Measurements from ENCODE around the gene UBXN1.

Gene UBXN1

GRCh38 chr11:62664405-62665074 lies 14.3 kb downstream of the UBXN1 start:
- TF ChIP-seq ZFX (IDR thresholded peaks at IDR 0.05; ENCODE audit: borderline replicate concordance) (no peak), CTCF (IDR thresholded peaks at IDR 0.05) (no peak)
- peak overlapping the region; percentile 95 for H3K27ac ChIP-seq

GRCh38 chr11:62656796-62657429 lies 22.0 kb downstream of the UBXN1 start:
- no peak for TF ChIP-seq ZFX (IDR thresholded peaks at IDR 0.05; ENCODE audit: borderline replicate concordance)
- TF ChIP-seq CTCF (IDR thresholded peaks at IDR 0.05): no peak
- no peak overlapping the region for H3K27ac ChIP-seq

GRCh38 chr11:62654297-62654696 lies 24.6 kb downstream of the UBXN1 start:
- TF ChIP-seq CTCF (IDR thresholded peaks at IDR 0.05) (no peak), ZFX (IDR thresholded peaks at IDR 0.05; ENCODE audit: borderline replicate concordance) (no peak)
- H3K27ac ChIP-seq: peak overlapping the region; percentile 94

GRCh38 chr11:62652161-62653006 lies 26.5 kb downstream of the UBXN1 start:
- TF ChIP-seq ZFX (IDR thresholded peaks at IDR 0.05; ENCODE audit: borderline replicate concordance) (no peak), CTCF (IDR thresholded peaks at IDR 0.05) (no peak)
- H3K27ac ChIP-seq: peak overlapping the region; percentile 94

- 0 out of 2 replicates have a peak overlapping the region, but pooled peaks have one; percentile 18 for H3K27ac ChIP-seq
These were observed 28.6 kb downstream of the UBXN1 start for GRCh38 chr11:62650283-62650682.

- H3K27ac ChIP-seq: no peak overlapping the region
- TF ChIP-seq CTCF (IDR thresholded peaks at IDR 0.05): no peak
- no peak for TF ChIP-seq ZFX (IDR thresholded peaks at IDR 0.05; ENCODE audit: borderline replicate concordance)
These were observed 29.4 kb downstream of the UBXN1 start for GRCh38 chr11:62649486-62649885.

GRCh38 chr11:62648967-62649364 lies 29.9 kb downstream of the UBXN1 start:
- no peak overlapping the region for H3K27ac ChIP-seq
- TF ChIP-seq CTCF (IDR thresholded peaks at IDR 0.05) (no peak), ZFX (IDR thresholded peaks at IDR 0.05; ENCODE audit: borderline replicate concordance) (no peak)
